Fibroblast of lung (primary cell): ENCODE results near the gene FGF14. TPM values are rescaled to one million over a fixed set of nuclear protein-coding genes. Genes with fewer than 3 reads are reported as not detected.

Experiments used
- DNase-seq, 2 donors: peaks; one replicate each; pipeline versions ENCODE4 v3.0.0 to v3.0.0-alpha.2; 2010; ENCODE audit warnings: low read depth in 2 of 2
- H2AFZ ChIP-seq: 2 replicates; pipeline ENCODE4 v1.5.1; 2012; ENCODE audit warnings: low read length, control low read depth, inconsistent platforms
- H3K27ac ChIP-seq: 2 replicates; pipeline ENCODE4 v1.5.1; 2011; ENCODE audit warnings: low read length, control low read depth; ENCODE audit not compliant: insufficient read depth
- H3K27me3 ChIP-seq: 2 replicates; pipeline ENCODE4 v1.5.1; 2011; ENCODE audit warnings: mild to moderate bottlenecking, low read length; ENCODE audit not compliant: control insufficient read depth, insufficient read depth
- H3K36me3 ChIP-seq: 2 replicates; pipeline ENCODE4 v1.5.1; 2011; ENCODE audit warnings: low read length; ENCODE audit not compliant: control insufficient read depth, insufficient read depth
- H3K4me1 ChIP-seq: 2 replicates; pipeline ENCODE4 v1.5.1; 2011; ENCODE audit warnings: low read length; ENCODE audit not compliant: control insufficient read depth, insufficient read depth; ENCODE audit errors: extremely low read depth
- H3K4me2 ChIP-seq: 2 replicates; pipeline ENCODE4 v1.5.1; 2011; ENCODE audit warnings: low read length, control low read depth; ENCODE audit not compliant: insufficient read depth; ENCODE audit errors: extremely low read depth
- H3K4me3 ChIP-seq, 4 experiments: fragments of 200-600 bp in 1 of 4; sonication (generic) in 1 of 4; replicated peaks in 1 of 4; 2 replicates each; pipeline ENCODE4 v1.5.1; 2011 to 2016; ENCODE audit warnings: low read length in 4 of 4, low read depth in 3 of 4, mild to moderate bottlenecking in 3 of 4, control low read depth in 2 of 4, inconsistent platforms in 1 of 4, mixed read lengths in 1 of 4; ENCODE audit not compliant: insufficient read depth in 1 of 4; ENCODE audit errors: control extremely low read depth in 1 of 4
- H3K79me2 ChIP-seq: 2 replicates; pipeline ENCODE4 v1.5.1; 2012; ENCODE audit warnings: mild to moderate bottlenecking, low read length, inconsistent platforms; ENCODE audit not compliant: control insufficient read depth, insufficient read depth
- H3K9ac ChIP-seq: 2 replicates; pipeline ENCODE4 v1.5.1; 2011; ENCODE audit warnings: mild to moderate bottlenecking, low read length, control low read depth; ENCODE audit not compliant: insufficient read depth
- H3K9me3 ChIP-seq: 2 replicates; pipeline ENCODE4 v1.5.1; 2012; ENCODE audit warnings: low read depth, low read length; ENCODE audit not compliant: control insufficient read depth, insufficient read depth
- H4K20me1 ChIP-seq: 2 replicates; pipeline ENCODE4 v1.5.1; 2011; ENCODE audit warnings: low read length; ENCODE audit not compliant: control insufficient read depth, insufficient read depth; ENCODE audit errors: extremely low read depth
- EZH2 ChIP-seq: IDR thresholded peaks from 2 replicates; pipeline ENCODE4 v1.5.1; 2012; ENCODE audit warnings: low read length, control low read depth, mild to moderate bottlenecking; ENCODE audit errors: missing control alignments
- polyA plus RNA-seq, 2 donors: library from polyadenylated mRNA; depleted of rRNA in 1 of 2; stranded (reverse) in 1 of 2; unstranded in 1 of 2; fragments of >200 nt; gene quantifications; 2 replicates each; pipeline ENCODE4 v1.2.1, GENCODE V29; 2011 to 2012; ENCODE audit warnings: missing spikeins in 1 of 2
- total RNA-seq: library from RNA; depleted of rRNA; stranded (reverse); fragments of >200 nt; gene quantifications from 2 replicates; pipeline ENCODE4 v1.2.1, GENCODE V29; 2014
- TF ChIP-seq, protein P1 (sequence below), 2 donors: IDR thresholded peaks in 1 of 2; conservative IDR thresholded peaks in 1 of 2; 1 replicate in 1 of 2; 2 replicates in 1 of 2; pipeline ENCODE4 v1.5.1; 2011 to 2012; ENCODE audit warnings: low read length in 2 of 2, control low read depth in 1 of 2, inconsistent platforms in 1 of 2, low read depth in 1 of 2, mild to moderate bottlenecking in 1 of 2

FGF14 gene
- total and polyA plus RNA-seq, 2 donors (not counting 1 experiment from before 2014, with no cell fraction given): 0.94 to 7.8 TPM

DNA sequence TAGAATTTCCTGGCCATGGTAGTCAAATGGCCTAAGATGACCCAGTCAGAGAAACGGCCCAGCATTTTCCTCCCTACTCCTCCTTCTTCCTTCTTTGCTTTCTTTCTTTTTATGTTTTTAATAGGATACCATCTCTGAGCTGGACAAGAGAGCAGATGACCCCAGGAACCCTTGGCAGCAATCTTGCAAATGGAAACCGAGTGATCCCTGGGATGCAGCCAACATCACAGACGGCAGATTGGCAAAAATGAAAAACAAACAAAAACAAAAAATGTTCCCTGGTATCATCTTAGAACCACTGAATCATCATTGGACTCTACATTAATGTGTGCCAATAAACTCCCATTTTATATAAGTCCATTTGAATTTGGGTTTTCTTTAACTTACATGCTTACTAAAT is 424.4 kb downstream of the FGF14 start:
- Histone ChIP-seq H3K9ac (no peak overlapping the region), H4K20me1 (no peaks in the 10 kb centered on the region), H3K27me3 (no peaks in the 10 kb centered on the region), H3K4me1 (no peaks in the 10 kb centered on the region), H3K36me3 (no peaks in the 10 kb centered on the region), H2AFZ (no peak overlapping the region), H3K27ac (no peak overlapping the region), H3K4me2 (no peak overlapping the region), H3K4me3 (no peak overlapping the region), H3K79me2 (no peaks in the 10 kb centered on the region), H3K9me3 (no peaks in the 10 kb centered on the region)
- TF ChIP-seq EZH2: no peak
- TF ChIP-seq, protein P1, sequence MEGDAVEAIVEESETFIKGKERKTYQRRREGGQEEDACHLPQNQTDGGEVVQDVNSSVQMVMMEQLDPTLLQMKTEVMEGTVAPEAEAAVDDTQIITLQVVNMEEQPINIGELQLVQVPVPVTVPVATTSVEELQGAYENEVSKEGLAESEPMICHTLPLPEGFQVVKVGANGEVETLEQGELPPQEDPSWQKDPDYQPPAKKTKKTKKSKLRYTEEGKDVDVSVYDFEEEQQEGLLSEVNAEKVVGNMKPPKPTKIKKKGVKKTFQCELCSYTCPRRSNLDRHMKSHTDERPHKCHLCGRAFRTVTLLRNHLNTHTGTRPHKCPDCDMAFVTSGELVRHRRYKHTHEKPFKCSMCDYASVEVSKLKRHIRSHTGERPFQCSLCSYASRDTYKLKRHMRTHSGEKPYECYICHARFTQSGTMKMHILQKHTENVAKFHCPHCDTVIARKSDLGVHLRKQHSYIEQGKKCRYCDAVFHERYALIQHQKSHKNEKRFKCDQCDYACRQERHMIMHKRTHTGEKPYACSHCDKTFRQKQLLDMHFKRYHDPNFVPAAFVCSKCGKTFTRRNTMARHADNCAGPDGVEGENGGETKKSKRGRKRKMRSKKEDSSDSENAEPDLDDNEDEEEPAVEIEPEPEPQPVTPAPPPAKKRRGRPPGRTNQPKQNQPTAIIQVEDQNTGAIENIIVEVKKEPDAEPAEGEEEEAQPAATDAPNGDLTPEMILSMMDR (conservative IDR thresholded peaks at IDR 0.05 in 1 of 2, IDR thresholded peaks at IDR 0.05 in 1 of 2; ENCODE audit: low read depth in 1 of 2, low read length in 2 of 2): no peak
- DNase-seq: no peak

GRCh38 chr13:101972191-101972590 is 429.7 kb downstream of the FGF14 start:
- TF ChIP-seq, protein P1 (conservative IDR thresholded peaks at IDR 0.05 in 1 of 2, IDR thresholded peaks at IDR 0.05 in 1 of 2; ENCODE audit: low read depth in 1 of 2, low read length in 2 of 2): no peak
- TF ChIP-seq EZH2: no peak
- H3K79me2 ChIP-seq: no peaks in the 10 kb centered on the region
- no peaks in the 10 kb centered on the region for H3K4me1 ChIP-seq
- no peak overlapping the region for H3K27ac ChIP-seq
- no peak overlapping the region for H3K9ac ChIP-seq
- H3K4me2 ChIP-seq: no peak overlapping the region
- no peaks in the 10 kb centered on the region for H3K27me3 ChIP-seq
- no peak overlapping the region for H3K4me3 ChIP-seq
- no peaks in the 10 kb centered on the region for H4K20me1 ChIP-seq
- no peaks in the 10 kb centered on the region for H3K36me3 ChIP-seq
- no peak for DNase-seq
- no peak overlapping the region for H2AFZ ChIP-seq
- H3K9me3 ChIP-seq: no peaks in the 10 kb centered on the region

- no peak for TF ChIP-seq EZH2
- TF ChIP-seq, protein P1 (conservative IDR thresholded peaks at IDR 0.05 in 1 of 2, IDR thresholded peaks at IDR 0.05 in 1 of 2; ENCODE audit: low read depth in 1 of 2, low read length in 2 of 2): no peak
- H3K36me3 ChIP-seq: no peaks in the 10 kb centered on the region
- H4K20me1 ChIP-seq: no peaks in the 10 kb centered on the region
- H3K27me3 ChIP-seq: no peaks in the 10 kb centered on the region
- H3K4me2 ChIP-seq: no peak overlapping the region
- H3K9ac ChIP-seq: no peak overlapping the region
- H3K9me3 ChIP-seq: no peaks in the 10 kb centered on the region
- DNase-seq: no peak
- H2AFZ ChIP-seq: no peak overlapping the region
- no peaks in the 10 kb centered on the region for H3K4me1 ChIP-seq
- no peak overlapping the region for H3K4me3 ChIP-seq
- H3K79me2 ChIP-seq: no peaks in the 10 kb centered on the region
- H3K27ac ChIP-seq: no peak overlapping the region
Observed at GRCh38 chr13:101970341-101970740, 431.5 kb downstream of the FGF14 start.
